Measurements from ENCODE around the gene UBXN6.

UBXN6 gene

GRCh38 chr19:4472174-4472974 lies 14.8 kb upstream of the UBXN6 start, which contains the start of gene HDGFL2:
TSS of gene HDGFL2 (plus strand) at chr19:4472297. CDS start at chr19:4472351, 54 bp downstream.
- TF ChIP-seq, protein P1, sequence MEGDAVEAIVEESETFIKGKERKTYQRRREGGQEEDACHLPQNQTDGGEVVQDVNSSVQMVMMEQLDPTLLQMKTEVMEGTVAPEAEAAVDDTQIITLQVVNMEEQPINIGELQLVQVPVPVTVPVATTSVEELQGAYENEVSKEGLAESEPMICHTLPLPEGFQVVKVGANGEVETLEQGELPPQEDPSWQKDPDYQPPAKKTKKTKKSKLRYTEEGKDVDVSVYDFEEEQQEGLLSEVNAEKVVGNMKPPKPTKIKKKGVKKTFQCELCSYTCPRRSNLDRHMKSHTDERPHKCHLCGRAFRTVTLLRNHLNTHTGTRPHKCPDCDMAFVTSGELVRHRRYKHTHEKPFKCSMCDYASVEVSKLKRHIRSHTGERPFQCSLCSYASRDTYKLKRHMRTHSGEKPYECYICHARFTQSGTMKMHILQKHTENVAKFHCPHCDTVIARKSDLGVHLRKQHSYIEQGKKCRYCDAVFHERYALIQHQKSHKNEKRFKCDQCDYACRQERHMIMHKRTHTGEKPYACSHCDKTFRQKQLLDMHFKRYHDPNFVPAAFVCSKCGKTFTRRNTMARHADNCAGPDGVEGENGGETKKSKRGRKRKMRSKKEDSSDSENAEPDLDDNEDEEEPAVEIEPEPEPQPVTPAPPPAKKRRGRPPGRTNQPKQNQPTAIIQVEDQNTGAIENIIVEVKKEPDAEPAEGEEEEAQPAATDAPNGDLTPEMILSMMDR (IDR thresholded peaks at IDR 0.05) = peak; percentile 47
- peak within 1 kb of the TSS; percentile 66 to 86 for H3K4me3 ChIP-seq (ENCODE audit: low read depth in 1 of 2, low read length in 1 of 2)
- H3K4me1 ChIP-seq (ENCODE audit: control insufficient read depth in 1 of 2, insufficient read depth in 1 of 2, low read depth in 1 of 2, low read length in 1 of 2) = peaks cover 29 to 35% of the 10 kb centered on the region in 2 experiments
- H3K9me3 ChIP-seq = no peaks in the 10 kb centered on the region
- H3K27ac ChIP-seq = peak within 1 kb of the TSS; percentile 88
- peaks cover 20% of the 10 kb centered on the region for H3K36me3 ChIP-seq
- H3K27me3 ChIP-seq = no peaks in the 10 kb centered on the region

DNA sequence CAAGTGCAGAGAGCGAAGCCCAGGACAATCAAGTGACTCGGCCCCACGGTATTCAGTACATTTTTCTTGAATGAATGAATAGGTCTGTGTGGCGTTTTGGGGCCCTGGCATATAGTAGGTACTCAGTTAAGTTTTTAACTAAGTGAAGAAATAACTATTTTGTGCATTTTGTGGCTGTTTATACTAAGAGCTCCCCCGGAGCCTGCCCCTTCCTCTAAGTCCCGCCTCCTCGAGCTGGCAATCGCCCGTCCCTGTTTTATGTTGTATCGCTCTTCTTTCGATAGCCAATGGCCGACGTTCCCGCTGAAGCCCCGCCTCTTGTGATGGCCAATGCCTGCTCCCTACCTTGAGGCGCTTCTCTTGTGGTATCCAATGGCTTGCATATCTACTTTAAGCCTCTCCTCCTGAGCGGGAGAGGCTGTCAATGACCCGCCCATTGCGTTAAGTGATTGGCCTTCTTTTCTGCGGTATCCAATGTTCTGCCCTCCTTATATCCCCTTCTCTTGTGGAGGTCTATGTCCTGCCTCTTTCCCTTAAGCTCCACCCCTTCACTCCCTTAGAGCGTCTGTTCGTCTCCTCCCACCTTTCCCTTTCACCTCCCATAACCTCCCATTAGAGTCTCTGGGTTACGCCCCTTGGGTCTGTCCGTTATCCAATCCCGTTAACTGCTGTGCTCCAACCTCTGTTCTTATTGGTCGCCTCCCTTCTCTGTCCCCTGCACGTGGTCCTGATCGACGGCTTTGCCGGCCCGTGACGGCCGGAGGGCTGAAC lies 14.0 kb upstream of the UBXN6 start:
- TF ChIP-seq, protein P1 (IDR thresholded peaks at IDR 0.05) = no peak
- Histone ChIP-seq H3K4me3 (ENCODE audit: low read depth in 1 of 2, low read length in 1 of 2) (peak overlapping the region; percentile 66 to 86), H3K9me3 (no peaks in the 10 kb centered on the region)

DNA sequence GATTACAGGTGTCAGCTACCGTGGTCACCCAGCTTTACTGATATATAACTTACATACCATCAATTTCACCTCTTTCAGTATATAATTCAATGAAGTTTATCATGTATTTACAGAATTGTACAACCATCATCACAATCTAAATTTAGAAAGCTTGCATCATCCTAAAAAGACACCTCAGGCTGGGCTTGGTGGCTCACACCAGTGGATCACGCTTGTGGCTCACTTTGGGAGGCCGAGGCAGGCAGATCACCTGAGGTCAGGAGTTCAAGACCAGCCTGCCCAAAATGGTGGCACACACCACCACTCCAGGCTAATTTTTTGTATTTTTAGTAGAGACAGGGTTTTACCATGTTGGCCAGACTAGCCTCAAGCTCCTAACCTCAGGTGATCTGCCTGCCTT lies 10.2 kb upstream of the UBXN6 start:
- Histone ChIP-seq H3K36me3 (no peaks in the 10 kb centered on the region), H3K4me1 (ENCODE audit: control insufficient read depth in 1 of 2, insufficient read depth in 1 of 2, low read depth in 1 of 2, low read length in 1 of 2) (peaks cover 23 to 25% of the 10 kb centered on the region in 2 experiments), H3K27me3 (no peaks in the 10 kb centered on the region), H3K9me3 (no peaks in the 10 kb centered on the region), H3K4me3 (ENCODE audit: low read depth in 1 of 2, low read length in 1 of 2) (no peak overlapping the region), H3K27ac (no peak overlapping the region)
- TF ChIP-seq, protein P1 (IDR thresholded peaks at IDR 0.05) = no peak

More for the DNA sequence above, 14.0 kb upstream of the UBXN6 start:
- Histone ChIP-seq H3K36me3 (peaks cover 12% of the 10 kb centered on the region), H3K27ac (peak overlapping the region; percentile 88), H3K27me3 (no peaks in the 10 kb centered on the region), H3K4me1 (ENCODE audit: control insufficient read depth in 1 of 2, insufficient read depth in 1 of 2, low read depth in 1 of 2, low read length in 1 of 2) (peaks cover 29 to 35% of the 10 kb centered on the region in 2 experiments)

- H3K36me3 ChIP-seq = no peaks in the 10 kb centered on the region
- H3K27me3 ChIP-seq = no peaks in the 10 kb centered on the region
- TF ChIP-seq, protein P1 (IDR thresholded peaks at IDR 0.05) = no peak
- H3K4me3 ChIP-seq (ENCODE audit: low read depth in 1 of 2, low read length in 1 of 2) = no peak overlapping the region
- H3K4me1 ChIP-seq (ENCODE audit: control insufficient read depth in 1 of 2, insufficient read depth in 1 of 2, low read depth in 1 of 2, low read length in 1 of 2) = peaks cover 7 to 13% of the 10 kb centered on the region in 2 experiments
- no peak overlapping the region for H3K27ac ChIP-seq
- H3K9me3 ChIP-seq = no peaks in the 10 kb centered on the region
Measured at GRCh38 chr19:4464815-4465581, 7.4 kb upstream of the UBXN6 start.

Data from neutrophil (primary cell).